ENCODE data around the gene NTN5. TPM values are rescaled to one million over a fixed set of nuclear protein-coding genes. Genes with fewer than 3 reads are reported as not detected.
"Not testable (repeated sequence)": the region's sequence is repeated elsewhere in the genome, so short reads cannot be mapped to it uniquely, and the experiment has no call there.

The NTN5 gene
- total RNA-seq, 3 donors from 2014 or later, result 0.22 to 1.2 (median 0.46) TPM

DNA sequence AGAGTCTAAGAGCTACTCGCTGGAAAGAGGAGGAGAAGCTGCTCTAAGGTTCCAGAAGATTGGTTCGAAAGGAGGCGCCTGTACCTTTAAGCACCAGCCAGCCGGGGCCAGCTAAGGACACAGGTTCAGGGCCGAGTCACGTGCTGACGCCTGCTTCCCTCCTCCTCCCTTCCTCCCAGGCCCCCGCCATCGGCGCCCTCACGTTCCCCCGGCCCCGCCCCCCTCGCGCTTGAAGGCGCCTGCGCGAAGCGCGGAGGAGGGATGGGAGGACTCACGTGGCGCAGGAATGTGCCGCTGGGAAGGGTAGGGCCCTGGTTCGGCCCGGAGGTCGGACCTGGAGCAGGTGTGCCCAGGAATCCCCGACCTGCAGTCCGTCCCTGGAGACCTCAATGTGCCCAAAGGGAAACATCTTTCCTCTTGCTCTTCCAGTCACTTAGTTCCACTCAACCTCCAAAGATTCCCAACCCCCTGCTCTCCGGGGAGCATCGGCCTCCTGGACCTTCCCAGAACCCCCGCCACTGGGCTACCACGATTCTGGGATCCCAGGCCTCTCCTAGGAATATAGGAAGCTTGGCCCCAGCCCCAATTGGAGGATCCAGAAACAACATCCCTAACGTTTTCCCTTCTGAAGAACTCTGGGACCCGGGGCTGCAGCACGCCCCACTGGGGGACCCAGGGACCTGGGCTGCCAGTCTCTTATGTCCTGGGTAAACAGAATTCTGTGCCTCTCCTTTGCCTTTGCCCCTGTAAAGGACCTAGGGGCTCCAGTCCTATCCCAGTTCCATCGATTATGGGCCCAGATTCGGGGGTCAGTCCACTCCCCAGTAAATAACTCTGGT, 38.2 kb downstream of the NTN5 start:
- no peak overlapping the region for H3K4me3 ChIP-seq

DNA sequence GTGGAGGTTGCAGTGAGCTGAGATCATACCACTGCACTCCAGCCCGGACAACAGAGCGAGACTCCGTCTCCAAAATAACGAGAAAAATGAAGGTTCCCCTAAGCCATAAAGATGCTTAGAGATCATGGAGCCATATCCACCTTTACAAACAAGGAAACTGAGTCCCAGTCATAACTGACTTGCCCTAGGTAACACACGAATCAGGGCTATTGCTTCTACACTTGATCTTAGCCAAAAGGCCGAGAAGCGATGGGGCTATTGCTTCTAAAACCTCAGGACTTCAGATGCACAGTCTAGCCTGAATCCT, 38.8 kb downstream of the NTN5 start:
- TF ChIP-seq, protein P1, sequence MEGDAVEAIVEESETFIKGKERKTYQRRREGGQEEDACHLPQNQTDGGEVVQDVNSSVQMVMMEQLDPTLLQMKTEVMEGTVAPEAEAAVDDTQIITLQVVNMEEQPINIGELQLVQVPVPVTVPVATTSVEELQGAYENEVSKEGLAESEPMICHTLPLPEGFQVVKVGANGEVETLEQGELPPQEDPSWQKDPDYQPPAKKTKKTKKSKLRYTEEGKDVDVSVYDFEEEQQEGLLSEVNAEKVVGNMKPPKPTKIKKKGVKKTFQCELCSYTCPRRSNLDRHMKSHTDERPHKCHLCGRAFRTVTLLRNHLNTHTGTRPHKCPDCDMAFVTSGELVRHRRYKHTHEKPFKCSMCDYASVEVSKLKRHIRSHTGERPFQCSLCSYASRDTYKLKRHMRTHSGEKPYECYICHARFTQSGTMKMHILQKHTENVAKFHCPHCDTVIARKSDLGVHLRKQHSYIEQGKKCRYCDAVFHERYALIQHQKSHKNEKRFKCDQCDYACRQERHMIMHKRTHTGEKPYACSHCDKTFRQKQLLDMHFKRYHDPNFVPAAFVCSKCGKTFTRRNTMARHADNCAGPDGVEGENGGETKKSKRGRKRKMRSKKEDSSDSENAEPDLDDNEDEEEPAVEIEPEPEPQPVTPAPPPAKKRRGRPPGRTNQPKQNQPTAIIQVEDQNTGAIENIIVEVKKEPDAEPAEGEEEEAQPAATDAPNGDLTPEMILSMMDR (IDR thresholded peaks at IDR 0.05), result no peak
- intact Hi-C loops (cut with DNase I, micrococcal nuclease), result no loop called here
- Histone ChIP-seq H3K36me3 (ENCODE audit: low read depth) (peaks cover 4% of the 10 kb centered on the region), H3K9me3 (no peaks in the 10 kb centered on the region), H3K4me1 (ENCODE audit: low read depth) (peaks cover 61% of the 10 kb centered on the region), H3K4me3 (no peak overlapping the region)
- ATAC-seq (no peak), DNase-seq (no peak)

More for the DNA sequence above, 38.2 kb downstream of the NTN5 start:
- intact Hi-C loops (cut with DNase I, micrococcal nuclease), result no loop called here
- TF ChIP-seq, protein P1 (IDR thresholded peaks at IDR 0.05), result no peak
- peak; percentile 98 to 99 (median 98) for DNase-seq
- peak; percentile 58 for ATAC-seq
- no peaks in the 10 kb centered on the region for H3K9me3 ChIP-seq
- H3K36me3 ChIP-seq (ENCODE audit: low read depth), result peaks cover 4% of the 10 kb centered on the region
- H3K4me1 ChIP-seq (ENCODE audit: low read depth), result peaks cover 55% of the 10 kb centered on the region

DNA sequence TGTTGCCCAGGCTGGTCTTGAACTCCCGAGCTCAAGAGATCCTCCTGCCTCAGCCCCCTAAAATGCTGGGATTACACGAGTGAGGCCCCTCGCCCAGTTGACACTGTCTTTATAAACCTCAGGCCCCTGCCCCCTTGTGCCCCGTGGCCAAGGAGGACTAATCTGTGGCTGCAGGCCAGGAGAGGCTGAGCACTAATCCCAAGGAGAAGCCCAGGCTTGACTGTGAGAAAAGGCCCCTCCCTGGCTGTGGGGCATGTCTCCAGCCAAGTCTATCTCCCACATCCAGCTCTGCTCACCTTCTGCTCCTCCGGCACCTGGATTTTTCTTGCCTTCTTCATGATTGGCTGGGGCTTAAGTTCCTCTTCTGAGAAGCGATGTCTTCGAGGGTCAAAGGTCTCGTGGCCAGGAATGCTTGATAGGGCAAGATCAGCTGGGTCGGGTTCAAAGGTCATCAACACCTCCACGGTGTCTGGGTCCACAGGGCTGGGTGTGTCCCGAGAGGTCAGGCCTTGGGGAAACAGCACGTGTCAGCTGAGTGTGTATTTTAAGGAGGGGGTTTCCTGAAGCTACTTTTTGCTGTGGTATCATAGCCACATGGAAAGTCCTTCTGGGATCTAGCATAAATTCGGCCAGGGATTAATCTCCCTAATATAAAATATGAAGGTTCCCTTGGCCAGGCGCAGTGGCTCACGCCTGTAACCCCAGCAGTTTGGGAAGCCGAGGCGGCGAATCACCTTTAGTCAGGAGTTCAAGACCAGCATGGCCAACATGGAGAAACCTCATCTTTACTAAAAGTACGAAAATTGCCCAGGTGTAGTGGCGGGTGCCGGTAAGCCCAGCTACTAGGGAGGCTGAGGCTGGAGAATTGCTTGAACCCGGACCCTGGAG, 39.4 kb downstream of the NTN5 start:
- H3K36me3 ChIP-seq (ENCODE audit: low read depth), result peaks cover 4% of the 10 kb centered on the region
- intact Hi-C loops (cut with DNase I, micrococcal nuclease), result no loop called here
- peaks cover 60% of the 10 kb centered on the region for H3K4me1 ChIP-seq (ENCODE audit: low read depth)
- H3K9me3 ChIP-seq, result no peaks in the 10 kb centered on the region
- H3K4me3 ChIP-seq, result no peak overlapping the region
- DNase-seq (peak; percentile 69 to 80 (median 75)), ATAC-seq (no peak)
- TF ChIP-seq, protein P1 (IDR thresholded peaks at IDR 0.05), result no peak

DNA sequence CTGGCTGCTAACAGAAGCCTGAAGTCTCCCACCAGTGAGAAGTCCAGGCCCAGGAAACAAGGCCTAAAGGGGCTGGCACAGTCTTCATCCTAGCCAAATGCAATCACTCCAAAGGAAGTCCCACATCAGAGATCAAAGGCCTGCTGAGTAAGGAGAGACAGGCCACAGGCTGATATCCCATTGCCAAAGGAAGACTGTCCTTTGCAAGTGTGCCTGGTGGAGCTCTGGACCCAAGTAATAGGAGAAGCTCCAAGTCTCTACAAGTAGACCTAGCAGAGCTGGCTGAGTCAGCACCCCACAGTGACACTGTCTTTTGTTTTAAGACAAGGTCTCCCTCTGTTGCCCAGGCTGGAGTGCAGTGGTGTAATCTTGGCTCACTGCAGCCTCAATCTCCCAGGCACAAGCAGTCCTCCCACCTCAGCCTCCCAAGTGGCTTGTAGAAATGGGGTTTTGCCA, 40.1 kb downstream of the NTN5 start:
- intact Hi-C loops (cut with DNase I, micrococcal nuclease), result no loop called here
- no peak for DNase-seq
- no peak for ATAC-seq
- Histone ChIP-seq H3K4me3 (no peak overlapping the region), H3K9me3 (no peaks in the 10 kb centered on the region), H3K36me3 (ENCODE audit: low read depth) (peaks cover 4% of the 10 kb centered on the region), H3K4me1 (ENCODE audit: low read depth) (peaks cover 63% of the 10 kb centered on the region)
- TF ChIP-seq, protein P1 (IDR thresholded peaks at IDR 0.05), result no peak

DNA sequence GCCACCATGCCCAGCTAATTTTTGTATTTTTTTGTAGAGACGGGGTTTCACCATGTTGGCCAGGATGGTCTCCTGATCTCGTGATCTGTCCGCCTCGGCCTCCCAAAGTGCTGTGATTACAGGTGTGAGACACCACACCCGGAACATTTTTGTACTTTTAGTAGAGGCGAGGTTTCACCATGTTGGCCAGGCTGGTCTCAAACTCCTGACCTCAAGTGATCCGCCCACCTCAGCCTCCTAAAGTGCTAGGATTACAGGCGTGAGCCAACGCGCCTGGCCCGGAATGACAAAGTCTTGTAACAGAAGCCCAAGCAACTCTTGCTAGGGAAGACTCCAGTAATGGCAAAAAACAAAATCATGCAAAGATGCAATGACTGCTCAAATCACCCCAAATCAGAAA, 40.5 kb downstream of the NTN5 start:
- peaks cover 66% of the 10 kb centered on the region for H3K4me1 ChIP-seq (ENCODE audit: low read depth)
- intact Hi-C loops (cut with DNase I, micrococcal nuclease); H3K4me3 ChIP-seq; ATAC-seq; H3K36me3 ChIP-seq (ENCODE audit: low read depth); DNase-seq; H3K9me3 ChIP-seq: not testable (repeated sequence)

DNA sequence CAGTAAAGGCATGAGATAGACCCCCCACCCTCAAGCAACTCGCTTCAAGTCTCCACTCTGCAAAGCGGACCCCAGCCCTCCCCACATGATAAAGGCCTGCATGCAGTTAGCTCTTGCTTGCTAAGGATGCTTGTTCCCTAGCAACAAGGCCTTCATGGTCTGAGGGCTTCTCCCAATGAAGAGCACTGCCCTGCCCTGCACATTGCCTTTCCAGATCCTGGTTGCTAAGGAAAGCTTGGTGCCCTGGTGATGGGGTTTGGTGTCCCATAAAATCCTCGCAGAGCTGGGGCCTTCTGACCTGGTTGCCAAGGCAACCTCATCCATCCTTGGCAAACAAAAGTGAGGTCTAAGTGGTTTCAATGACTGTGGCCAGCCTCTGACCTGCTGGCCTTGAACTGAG, 41.6 kb downstream of the NTN5 start:
- DNase-seq (no peak), ATAC-seq (no peak)
- TF ChIP-seq, protein P1 (IDR thresholded peaks at IDR 0.05), result no peak
- intact Hi-C loops (cut with DNase I, micrococcal nuclease), result no loop called here
- Histone ChIP-seq H3K36me3 (ENCODE audit: low read depth) (peaks cover 4% of the 10 kb centered on the region), H3K4me1 (ENCODE audit: low read depth) (peaks cover 71% of the 10 kb centered on the region), H3K4me3 (no peak overlapping the region), H3K9me3 (no peaks in the 10 kb centered on the region)

Measured in mucosa of descending colon (tissue), 3 donors.